Stimulated activated CD4-positive, alpha-beta T cell treated with anti-CD3 and anti-CD28 coated beads, Interleukin-1b, Interleukin-23, amount 100 ng/mL, for 1 hour (primary cell): ENCODE results near the gene CRYBA2.

Source experiments
- DNase-seq, 2 donors: peaks; one replicate each; pipeline ENCODE4 v3.0.0-alpha.2; 2020; ENCODE audit warnings: low read depth in 2 of 2

CRYBA2 gene

DNA sequence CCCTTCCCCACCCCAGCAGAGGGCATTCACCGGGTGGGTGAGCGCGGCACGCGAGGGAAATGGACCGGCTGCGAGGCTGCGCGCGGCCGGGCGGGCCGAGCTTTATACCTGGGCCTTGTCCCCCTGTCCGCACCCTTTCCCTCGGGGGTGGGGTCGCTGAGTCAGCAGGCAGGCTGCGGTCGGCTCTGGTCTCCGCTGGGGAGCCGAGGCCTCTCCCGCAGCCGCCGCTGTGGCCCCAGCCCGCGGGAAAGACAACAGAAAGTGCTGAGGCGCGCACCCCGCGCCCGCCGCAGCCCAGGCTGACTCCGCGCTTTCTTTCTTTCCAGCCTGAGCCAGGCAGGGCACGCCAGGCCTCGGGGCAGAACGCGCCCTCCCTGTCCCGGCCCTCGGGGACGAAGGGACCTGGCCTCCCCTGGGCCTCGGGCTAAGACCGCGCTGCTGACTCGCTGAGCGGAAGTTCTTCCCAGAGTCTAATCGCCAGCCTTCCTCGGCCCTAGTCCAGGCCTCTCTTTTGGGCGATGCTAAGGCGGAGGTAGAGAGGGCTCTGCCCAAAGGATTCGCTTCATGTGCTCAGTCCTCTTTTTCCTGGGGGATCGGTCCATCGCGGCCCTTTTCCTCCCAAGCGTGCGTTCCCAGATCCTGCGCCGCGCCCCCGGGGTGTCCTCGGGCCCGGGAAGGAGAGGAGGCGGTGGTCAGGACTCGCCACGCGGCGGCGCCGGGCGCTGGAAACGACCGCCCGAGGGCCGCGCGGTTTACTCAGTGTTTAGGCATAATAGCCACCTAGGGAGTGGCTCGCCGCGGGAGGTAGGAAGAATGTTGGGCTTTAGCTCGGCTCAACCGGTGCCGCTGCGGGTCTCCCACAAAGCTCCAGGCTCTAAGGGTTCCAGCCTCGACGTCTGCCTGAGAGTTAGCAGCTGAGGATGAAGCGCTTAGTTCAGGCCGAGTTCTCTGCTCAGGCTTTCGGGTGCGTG lies at the start of gene CRYBA2:
Gene CRYBA2 (minus strand): TSS at position 78 of the 971 bp plus-strand sequence. CDS start 246 bp downstream, outside the sequence.
- no peak for DNase-seq

- DNase-seq, result no peak
Observed at GRCh38 chr2:219042750-219043149, 49.5 kb upstream of the CRYBA2 start.

DNA sequence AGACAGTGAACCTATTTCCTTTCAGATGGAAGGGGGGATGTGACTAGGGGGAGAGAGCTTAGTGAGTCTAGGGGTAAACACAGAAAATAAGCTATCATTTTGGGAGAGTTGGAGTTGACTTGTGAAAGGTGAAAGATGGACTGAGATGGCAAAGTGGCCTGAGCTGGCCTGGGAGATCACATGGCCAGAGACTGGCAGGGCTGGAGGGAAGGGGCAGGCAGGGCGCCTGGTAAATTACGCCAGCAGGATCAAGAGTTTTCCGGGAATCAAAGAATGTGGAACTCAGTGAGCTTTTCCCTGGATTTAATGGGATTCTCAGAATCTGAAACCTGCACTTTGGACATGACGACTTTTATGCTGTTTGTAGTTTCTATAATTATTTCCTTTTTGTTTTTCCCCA lies 48.9 kb upstream of the CRYBA2 start:
- no peak for DNase-seq

DNA sequence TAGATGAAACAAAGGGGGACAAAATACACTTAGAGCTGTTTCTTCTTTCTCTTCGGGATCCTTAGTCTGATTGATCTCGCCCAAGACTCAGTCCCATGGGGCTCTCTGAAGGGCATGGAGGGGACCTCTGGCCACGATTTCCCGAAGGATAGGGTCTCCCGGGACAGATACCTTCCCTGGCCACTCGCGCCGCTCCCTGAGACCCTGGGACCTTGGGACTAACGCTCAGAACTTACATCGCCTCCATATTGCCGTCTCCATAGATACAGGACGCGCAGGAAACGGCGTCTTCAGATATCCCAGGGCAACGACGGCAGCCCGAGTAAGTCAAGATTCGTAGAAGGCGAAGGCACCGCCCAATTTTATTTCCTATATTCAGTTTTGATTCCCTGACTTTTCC lies 48.0 kb upstream of the CRYBA2 start, which contains the start of gene CFAP65:
Gene CFAP65 (minus strand): TSS at position 265 of the 400 bp plus-strand sequence. CDS start 2,468 bp downstream, outside the sequence.
- no peak for DNase-seq

- DNase-seq, result no peak
Observed at GRCh38 chr2:219038600-219038999, 45.4 kb upstream of the CRYBA2 start.

DNA sequence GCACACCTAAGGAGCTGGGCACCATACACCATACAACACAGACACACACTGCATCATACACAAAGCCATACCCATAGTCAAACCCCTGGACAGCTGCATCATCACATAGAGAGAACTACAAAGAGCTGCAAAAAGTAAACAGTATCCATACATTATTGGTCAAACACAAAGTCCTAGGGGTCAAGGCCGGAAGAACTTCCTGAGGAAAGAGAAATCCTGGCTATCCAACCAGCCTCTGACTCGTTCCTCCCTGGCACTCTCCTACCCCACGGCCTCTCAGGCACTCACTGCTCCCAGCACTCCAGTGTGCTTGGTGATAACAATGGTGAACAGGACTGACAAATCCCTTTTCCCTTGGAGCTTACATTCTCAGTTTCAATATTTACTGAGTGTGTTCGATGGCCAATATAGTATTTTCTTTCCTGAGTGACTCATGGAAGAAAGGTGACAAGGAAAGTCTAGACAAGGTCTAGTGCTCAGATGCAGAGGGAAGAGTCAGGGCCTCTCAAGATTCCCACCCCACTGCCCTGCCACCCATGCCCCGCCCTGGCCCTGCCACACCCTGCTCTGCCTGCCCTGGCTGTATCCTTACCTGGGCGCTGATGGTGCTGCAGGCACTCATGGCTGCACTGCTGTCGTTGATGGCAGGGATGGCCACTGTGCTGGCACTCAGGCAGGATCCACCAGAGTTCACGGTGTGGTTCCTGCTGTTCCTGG lies 44.7 kb upstream of the CRYBA2 start:
- no peak for DNase-seq

- DNase-seq, result no peak
Observed at GRCh38 chr2:219035942-219036341, 42.7 kb upstream of the CRYBA2 start.

GRCh38 chr2:219034823-219035222 lies 41.6 kb upstream of the CRYBA2 start:
- no peak for DNase-seq

- DNase-seq, result no peak
Observed at GRCh38 chr2:219032051-219032745, 39.0 kb upstream of the CRYBA2 start.

- no peak for DNase-seq
Observed at GRCh38 chr2:219031005-219031738, 38.0 kb upstream of the CRYBA2 start.

DNA sequence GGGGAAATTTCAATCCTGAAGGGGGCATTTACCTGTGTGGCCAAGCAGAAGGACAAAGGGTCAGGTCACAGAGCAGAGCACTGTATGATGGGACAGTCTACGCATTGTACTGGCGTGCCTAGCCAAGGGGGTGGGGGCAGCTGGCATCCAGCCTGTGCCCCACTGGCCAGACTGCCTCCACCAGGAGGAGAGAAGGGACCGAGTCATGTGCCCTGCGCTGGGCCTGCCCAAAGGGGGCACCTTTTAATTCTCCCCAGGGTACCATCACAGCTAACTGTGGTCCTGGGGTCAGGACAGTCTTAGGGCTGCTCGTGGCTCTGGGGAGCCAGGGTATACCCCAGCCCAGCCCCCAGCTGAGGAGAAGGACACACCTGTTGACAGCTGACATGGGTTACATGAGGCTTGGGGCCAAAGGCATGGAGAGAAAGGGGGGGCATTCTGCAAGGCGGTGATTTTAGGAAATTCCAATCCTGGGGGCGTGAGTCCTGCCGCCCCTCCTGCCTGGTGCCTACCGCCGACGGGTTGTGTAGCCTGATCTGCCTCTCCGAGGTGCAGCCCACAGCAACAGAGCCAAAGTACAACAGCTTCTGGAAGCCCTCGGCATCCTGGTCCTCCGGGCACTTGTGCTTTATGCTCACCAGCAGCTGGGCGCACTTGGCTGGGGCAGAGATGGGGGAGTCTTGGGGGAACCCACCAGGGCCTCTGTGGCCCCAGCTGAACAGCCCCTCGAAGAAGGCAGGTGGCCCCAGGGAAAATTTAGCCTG lies 37.1 kb upstream of the CRYBA2 start:
- no peak for DNase-seq

- DNase-seq, result peak; percentile 32 to 65
Observed at GRCh38 chr2:219029829-219030165, 36.6 kb upstream of the CRYBA2 start.

DNA sequence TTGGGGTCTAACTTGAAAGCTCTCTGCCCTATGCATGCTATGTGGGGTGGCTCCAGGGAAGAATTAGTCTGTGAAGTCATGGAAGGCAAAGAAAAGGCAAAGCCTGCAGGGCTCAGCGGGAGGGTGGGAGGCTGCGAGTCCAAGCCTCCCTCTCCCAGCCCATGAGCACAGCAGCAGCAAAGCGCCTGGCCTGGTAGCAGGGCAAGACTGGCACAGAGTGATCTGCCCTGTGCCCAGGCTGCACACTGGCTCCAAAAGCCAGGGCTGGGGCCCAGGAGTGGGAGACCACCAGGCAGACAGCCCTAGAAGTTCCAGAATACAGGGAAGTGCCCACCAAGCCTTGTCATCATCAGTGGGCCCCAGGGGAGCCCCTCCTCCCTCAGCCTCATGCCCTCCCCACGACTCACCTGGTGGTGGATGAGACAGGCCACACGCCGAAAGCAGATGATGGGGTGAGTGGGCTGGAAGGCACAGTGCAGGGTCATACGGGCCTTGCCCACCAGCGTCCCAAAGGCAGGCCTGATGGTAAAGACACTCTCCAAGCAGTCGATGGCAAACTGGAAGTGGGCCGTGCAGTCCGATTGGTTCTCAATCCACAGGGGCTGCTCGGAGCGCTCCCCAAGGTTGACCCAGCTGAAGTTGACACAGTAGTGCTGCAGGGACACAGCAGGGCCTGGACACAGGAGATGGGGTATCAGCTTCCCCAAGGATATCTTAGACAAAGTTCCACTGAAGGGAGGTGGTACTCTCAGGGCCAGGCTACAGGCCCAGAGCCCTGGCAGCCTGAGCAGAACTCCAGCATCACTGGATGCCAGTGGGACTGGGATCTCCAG lies 36.0 kb upstream of the CRYBA2 start:
- DNase-seq, result no peak

DNA sequence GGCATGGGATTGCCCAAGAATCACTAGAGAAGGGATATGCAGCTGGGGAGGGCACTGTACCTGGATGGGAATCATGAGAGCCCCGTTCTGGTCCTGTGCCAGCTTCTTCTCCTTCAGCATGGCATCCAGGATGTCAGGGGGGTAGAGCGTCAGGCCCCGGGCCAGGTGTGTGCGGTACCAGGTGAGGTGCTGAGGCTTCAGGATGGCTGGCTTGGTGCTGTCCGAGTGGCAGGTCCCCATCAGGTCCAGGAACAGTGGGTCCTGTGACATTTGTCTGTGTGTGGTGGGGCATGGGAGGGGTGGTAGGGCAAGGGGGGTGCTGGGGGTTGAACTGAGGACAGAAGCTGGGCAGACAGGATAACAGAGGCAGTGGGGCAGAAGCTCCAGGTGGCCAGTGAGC lies 34.9 kb upstream of the CRYBA2 start:
- no peak for DNase-seq

- no peak for DNase-seq
Observed at GRCh38 chr2:219027511-219028055, 34.4 kb upstream of the CRYBA2 start.

DNA sequence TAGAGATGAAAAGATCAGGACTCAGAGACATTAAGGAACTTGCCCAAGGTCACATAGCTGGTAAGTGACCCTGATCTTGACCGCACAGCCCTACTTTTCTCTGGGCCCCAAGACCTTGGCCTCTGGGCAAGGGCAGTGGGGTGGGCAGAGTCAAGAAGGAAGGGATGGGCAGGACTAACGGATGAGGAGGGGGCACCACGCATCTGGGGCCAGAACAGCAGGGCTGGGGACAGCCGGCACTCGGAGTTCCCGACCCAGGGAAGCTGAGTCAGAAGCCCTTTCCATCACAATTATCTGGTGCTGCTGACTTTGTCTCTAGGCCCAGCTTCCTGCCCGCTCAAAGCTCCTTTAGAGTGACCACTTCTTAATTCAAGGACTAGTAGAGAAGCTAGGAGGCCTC lies 33.7 kb upstream of the CRYBA2 start:
- DNase-seq, result no peak

- no peak for DNase-seq
Observed at GRCh38 chr2:219025637-219026585, 32.7 kb upstream of the CRYBA2 start.

DNA sequence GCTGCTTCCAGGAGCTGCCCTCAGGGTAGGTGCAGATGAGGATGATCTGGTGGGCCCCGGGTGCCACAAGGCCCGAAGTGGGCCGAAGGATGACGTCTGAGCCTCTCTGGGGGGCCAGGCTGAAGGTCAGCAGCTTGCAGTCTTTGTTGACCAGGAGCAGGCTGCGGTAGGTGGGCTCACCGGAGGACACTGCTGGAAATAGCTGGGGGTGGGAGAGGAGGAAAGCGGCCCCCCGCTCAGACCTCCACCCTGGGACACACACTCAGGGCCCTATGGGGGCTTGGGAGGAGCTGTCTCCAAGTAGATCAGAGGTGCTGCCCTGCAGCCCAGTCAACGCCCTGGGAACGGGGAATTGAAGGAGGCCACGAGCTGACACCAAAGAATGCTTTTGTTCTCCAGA lies 30.8 kb upstream of the CRYBA2 start:
- no peak for DNase-seq
